Retinal pigment epithelial cell (primary cell): ENCODE results near the gene RNF227.

ENCODE experiments used
- DNase-seq: peaks from one replicate; pipeline ENCODE4 v3.0.0-alpha.2; 2010; ENCODE audit warnings: low read depth
- H3K4me3 ChIP-seq: 2 replicates; pipeline ENCODE4 v1.5.1; 2011; ENCODE audit warnings: mild to moderate bottlenecking, low read length, control low read depth, moderate library complexity
- CTCF ChIP-seq: conservative IDR thresholded peaks from 2 replicates; pipeline ENCODE4 v1.5.1; 2011; ENCODE audit warnings: low read depth, low read length, control low read depth, inconsistent platforms

The RNF227 gene

GRCh38 chr17:7940743-7941142 lies 24.7 kb upstream of the RNF227 start:
- no peak for DNase-seq
- no peak overlapping the region for H3K4me3 ChIP-seq
- no peak for TF ChIP-seq CTCF

GRCh38 chr17:7940034-7940433 lies 23.9 kb upstream of the RNF227 start:
- DNase-seq: no peak
- no peak overlapping the region for H3K4me3 ChIP-seq
- no peak for TF ChIP-seq CTCF

GRCh38 chr17:7935859-7936258 lies 19.8 kb upstream of the RNF227 start:
- no peak for DNase-seq
- no peak for TF ChIP-seq CTCF
- no peak overlapping the region for H3K4me3 ChIP-seq

- DNase-seq: no peak
- H3K4me3 ChIP-seq: peak overlapping the region; percentile 99
- TF ChIP-seq CTCF: peak; percentile 30
These were observed 16.9 kb upstream of the RNF227 start for GRCh38 chr17:7932949-7933348.

GRCh38 chr17:7932483-7932891 lies 16.4 kb upstream of the RNF227 start:
- H3K4me3 ChIP-seq: peak overlapping the region; percentile 99
- no peak for DNase-seq
- no peak for TF ChIP-seq CTCF

- no peak for TF ChIP-seq CTCF
- DNase-seq: peak; percentile 96
- H3K4me3 ChIP-seq: peak within 1 kb of the TSS; percentile 99
These were observed 15.8 kb upstream of the RNF227 start, which contains the start of the genes CNTROB and TRAPPC1 for GRCh38 chr17:7931709-7932482. TSS of gene CNTROB (plus strand) at chr17:7932206. CDS start at chr17:7933080, 874 bp downstream. TSS of gene TRAPPC1 (minus strand) at chr17:7931946. CDS start at chr17:7931829, 117 bp downstream.
